ENCODE measurements around the gene RYR3.

RYR3 gene

GRCh38 chr15:33393546-33393945 lies 82.8 kb downstream of the RYR3 start:
- no peak for DNase-seq

DNA sequence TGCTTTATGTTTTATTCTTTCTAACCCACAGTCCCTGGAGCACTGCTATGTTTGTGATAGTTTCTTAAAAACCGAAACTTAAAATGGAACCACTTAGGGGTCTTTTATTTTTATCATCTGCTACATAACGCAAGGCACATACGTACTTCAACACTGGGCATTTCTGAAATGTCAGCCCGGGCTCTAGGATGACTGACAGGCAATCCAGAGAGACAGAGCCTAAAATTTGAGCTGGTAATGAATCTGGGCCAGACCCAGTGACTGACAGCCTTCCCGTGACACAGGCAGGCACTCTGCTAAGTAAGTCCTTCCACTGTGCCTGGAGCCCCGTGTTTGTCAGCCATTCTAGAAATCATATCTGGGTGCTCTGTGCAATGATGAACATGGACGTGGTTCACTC lies 84.6 kb downstream of the RYR3 start:
- DNase-seq: no peak

DNA sequence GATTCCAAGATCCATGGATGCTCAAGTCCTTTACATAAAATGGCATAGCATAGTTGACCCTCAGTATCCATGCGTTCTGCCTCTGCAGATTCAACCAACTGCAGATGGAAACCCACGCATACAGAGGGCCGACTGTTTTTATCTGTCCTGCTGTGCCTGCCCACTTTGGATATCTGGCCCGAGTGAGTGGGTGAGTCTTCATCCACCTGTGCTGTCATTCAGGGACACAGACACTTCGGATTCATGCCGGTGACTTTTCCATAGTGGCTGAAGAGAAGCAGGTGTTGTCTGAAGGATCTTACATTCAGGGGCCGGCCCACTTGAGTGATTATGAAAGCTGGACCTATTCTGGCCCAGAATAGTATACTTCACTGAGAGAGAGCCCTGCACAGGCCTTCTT lies 85.1 kb downstream of the RYR3 start:
- no peak for DNase-seq

GRCh38 chr15:33396475-33396874 lies 85.7 kb downstream of the RYR3 start:
- DNase-seq: no peak

DNA sequence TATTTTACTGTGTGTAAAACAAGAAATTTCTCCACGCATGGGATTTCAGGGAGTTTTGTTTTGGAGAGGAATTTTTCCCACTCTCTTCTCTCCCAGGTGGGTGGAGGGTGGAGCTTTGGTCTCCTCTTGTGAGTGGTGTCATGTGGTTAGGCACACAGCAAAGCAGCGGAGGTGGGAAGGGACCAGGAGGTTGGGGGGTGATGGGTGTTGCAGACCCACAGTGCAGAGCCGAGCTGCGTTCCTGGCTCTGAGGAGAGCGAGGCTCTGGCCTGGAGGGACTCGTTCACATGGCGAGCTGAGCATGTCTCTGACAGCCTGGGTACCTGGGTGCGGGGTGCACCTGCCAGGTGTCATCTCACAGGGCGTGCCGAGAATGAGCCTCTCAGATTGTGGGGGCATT lies 87.8 kb downstream of the RYR3 start:
- DNase-seq: no peak

GRCh38 chr15:33400941-33401340 lies 90.2 kb downstream of the RYR3 start:
- no peak for DNase-seq

DNA sequence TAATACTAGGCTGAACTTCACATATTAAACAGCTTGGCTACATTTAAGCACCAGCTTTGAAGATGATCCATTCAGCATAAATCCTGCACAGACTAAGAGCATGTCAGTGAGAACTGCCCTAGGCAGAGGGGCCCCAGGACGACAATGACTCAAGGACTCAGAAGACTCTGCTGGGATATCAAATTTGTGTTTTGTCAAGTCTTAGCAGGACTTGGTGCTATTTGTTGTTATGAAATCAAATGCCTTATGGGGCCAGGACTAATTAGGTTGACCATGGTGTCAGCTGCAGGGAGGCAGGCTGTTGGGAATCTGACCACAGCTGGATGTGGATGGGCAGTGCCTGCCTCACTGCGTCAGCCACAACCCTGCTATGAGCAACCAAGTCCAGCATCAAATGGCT lies 91.8 kb downstream of the RYR3 start:
- DNase-seq: no peak

GRCh38 chr15:33405096-33405495 lies 94.3 kb downstream of the RYR3 start:
- no peak for DNase-seq

DNA sequence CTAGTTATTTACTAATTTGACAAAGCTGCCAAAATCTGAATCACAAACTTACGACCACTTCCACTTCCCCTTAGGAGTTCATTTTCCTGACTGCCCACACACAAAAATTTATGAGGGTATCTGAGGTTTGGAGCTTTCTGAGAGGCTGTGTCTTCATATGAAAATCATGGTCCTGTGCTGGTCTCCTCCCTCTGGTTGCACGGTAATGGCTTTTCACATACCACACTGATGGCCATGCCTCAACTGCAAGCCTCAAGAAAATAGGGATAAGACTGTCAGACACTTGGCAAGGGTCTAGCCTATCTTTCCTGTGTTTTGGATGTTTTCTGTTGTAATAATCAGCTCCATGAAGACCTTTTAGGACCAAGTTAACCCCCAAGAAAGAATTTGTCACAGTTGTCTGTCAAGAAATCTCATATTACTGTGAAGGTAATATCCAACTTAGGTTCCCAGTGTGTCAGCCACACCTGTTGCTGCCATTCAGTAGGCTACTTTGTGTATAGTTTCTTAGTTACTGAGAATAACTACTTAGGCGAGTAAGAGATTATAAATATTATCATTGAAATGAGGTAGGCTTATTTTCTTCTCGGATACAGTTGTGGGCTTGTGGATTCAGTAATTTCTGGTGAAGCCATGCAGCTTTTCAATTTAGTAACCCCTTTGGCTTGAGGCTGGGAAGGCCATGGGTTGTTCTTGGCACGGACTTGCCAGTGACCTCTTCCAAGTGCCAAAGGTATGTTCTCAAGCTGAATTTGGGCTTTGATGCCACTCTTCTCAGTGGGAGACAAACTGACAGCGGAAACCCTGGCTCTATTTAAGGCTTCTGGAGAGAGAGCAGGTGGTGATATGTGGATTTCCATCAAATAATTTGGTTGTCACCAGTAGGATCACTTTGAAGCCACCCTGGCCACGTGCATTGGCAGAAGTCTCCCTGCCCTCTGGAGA lies 101.1 kb downstream of the RYR3 start:
- no peak for DNase-seq

GRCh38 chr15:33419701-33420100 lies 108.9 kb downstream of the RYR3 start:
- DNase-seq: no peak

GRCh38 chr15:33424025-33424424 lies 113.3 kb downstream of the RYR3 start:
- no peak for DNase-seq

DNA sequence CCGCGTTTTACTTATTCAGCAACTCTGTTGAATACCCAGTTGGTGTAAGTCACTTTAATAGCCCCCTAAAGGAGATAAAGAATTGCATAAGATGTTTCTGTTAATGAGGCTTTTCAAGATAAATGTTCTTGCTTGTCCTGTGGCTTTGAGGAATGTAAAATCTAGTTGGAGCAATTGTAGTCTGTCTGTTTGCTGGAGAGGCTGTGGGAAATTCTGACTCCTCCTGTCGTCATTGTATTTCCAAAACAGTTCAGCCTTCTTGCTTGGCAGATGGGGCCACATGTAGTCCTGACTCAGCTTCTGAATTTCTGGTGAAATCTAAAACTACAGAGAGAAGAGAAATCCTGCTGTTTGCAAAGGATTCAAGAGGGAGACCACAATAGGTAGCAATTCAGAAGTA lies 114.4 kb downstream of the RYR3 start:
- no peak for DNase-seq

- no peak for DNase-seq
Measured at GRCh38 chr15:33430577-33430976, 119.8 kb downstream of the RYR3 start.

DNA sequence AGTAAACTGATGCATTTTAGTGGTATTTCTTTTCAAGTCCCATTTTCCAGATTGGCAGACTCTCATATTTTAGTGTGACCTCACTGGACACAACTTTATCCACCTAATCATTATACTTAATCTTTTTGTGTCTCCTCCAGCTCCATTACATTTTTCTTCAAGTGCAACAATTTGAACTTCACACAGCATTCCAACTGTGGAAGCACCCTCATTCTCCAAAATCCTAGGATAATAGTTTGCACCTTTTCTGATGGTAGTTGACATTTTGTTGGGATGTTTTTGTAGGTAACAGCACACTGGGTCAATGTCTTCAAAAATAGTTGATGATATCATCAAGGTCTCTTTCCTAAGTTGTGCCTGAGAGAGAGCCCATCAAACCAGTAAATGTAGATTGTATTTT lies 123.1 kb downstream of the RYR3 start:
- no peak for DNase-seq

- DNase-seq: no peak
Measured at GRCh38 chr15:33438396-33438795, 127.6 kb downstream of the RYR3 start.

- peak; percentile 11 for DNase-seq
Measured at GRCh38 chr15:33440900-33441299, 130.1 kb downstream of the RYR3 start.

DNA sequence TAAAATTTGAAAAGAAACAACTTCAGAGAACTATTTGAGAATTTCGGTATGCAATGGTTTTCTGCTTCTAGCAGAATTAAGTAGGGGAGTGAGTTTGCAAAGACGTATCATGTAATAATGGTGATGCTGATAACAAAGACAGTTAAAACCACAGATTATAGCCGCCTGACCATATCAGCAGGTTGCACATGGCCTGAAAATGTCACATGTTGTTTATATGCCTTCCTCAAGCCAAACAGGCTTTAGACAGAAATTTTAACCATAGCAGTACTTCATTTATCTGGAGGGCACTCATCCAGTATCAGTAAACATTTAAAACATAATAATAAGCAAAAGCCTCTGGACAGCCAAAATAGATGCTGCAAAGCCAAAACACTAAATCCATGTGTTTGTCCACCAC lies 131.7 kb downstream of the RYR3 start:
- no peak for DNase-seq

- DNase-seq: no peak
Measured at GRCh38 chr15:33443708-33444107, 132.9 kb downstream of the RYR3 start.

GRCh38 chr15:33445984-33446383 lies 135.2 kb downstream of the RYR3 start:
- DNase-seq: no peak

DNA sequence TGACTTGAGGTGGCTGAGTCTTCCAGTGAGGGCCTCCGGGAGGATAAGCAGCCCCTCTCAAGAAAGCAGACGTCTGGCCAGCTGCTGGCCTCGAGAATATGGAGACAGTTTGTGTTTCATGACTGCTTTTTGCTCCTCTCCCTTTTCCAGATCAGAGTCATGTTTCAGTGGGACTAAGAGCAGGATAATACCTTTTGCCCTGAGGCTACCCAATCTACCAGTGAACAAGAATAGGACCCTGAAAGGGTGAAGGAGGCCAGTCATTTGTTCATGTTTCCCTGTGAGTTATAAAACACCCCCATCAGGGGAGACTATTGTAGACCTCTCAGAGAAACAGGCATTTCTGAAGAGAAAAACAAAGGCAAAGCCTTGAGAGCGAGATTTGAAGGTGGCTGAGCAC lies 137.4 kb downstream of the RYR3 start:
- no peak for DNase-seq

DNA sequence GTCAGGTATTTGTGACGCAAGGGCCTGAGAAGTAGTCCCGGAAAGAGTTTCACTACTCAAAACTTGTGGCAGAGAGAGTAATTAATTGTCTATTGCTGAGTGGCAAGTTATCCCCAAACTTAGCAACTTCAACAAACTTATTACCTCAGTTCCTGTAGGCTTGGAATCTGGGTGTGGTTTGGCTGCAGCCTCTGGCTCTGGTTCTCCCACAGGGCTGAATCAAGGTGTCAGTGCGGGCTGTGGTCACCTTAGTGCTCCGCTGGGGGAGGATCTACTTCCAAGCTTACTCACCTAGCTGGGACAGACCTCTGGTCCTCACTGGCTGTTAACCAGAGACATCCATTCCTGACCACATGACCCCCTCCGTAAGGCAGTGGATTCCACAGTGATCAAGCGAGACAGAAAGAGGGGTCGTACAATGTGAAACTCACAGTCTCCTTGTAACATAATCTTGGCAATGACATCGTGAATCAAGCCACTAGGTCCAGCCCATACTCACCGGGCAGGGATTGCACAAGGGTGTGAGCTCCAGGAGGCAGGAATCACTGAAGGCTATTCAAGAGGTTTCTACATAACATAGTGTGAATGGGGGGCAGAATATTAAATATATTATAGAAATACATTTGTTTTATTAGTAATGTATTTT lies 138.3 kb downstream of the RYR3 start:
- no peak for DNase-seq

GRCh38 chr15:33449810-33450209 lies 139.0 kb downstream of the RYR3 start:
- no peak for DNase-seq

DNA sequence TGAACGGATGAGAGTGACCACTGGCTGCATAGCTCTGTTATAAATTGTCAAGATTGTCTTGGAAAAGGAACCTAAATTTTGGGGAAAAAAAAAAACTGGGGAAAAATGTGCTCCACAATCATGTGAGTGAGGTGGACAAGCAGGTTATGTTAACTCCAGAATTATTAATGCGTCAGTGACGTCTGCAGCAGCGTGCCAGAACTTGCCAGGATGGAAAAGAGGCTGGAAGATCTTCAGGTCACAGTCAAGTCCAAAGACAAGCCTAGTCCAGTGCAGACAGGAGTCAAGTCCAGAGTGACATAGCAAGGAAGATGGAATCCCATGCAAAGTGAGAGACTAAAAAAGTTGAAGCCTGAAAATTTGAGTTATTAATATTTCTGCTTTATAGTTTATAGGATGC lies 140.6 kb downstream of the RYR3 start:
- no peak for DNase-seq

GRCh38 chr15:33453761-33454160 lies 143.0 kb downstream of the RYR3 start:
- no peak for DNase-seq

DNA sequence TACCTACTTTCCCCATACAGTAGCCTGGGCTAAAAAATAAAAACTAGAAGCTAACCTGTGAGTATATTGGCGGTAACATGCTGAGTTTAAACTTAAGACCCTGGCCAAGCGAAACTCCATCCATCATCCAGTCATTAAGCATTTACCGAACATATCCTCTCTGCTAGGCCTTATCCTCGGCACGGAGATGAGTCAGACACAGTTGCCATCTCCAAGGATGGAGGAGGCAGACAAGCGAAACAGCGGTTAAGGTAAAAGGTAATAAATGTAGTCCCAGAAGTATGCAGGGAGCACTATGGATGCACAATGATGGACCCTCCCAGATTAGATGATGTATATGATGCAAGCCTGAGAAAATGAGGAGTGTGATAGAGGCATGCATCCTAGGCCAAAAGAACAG lies 143.6 kb downstream of the RYR3 start:
- no peak for DNase-seq

Measured in activated CD4-positive, alpha-beta T cell treated with anti-CD3 and anti-CD28 coated beads, Interleukin-2, Interleukin-6, amounts not matched to agents 100 ng/mL and 50 ng/mL, durations not matched to agents 16 hours and 8 hours (primary cell).